ENCODE data around the gene CYP19A1.

GRCh38 chr15:51226576-51227210, 111.7 kb downstream of the CYP19A1 start:
- TF ChIP-seq CTCF (IDR thresholded peaks at IDR 0.05): no peak
- TF ChIP-seq EZH2 (IDR thresholded peaks at IDR 0.05; ENCODE audit: borderline replicate concordance, insufficient read depth, low read depth, low read length, poor library complexity, severe bottlenecking): no peak
